HepG2 (cell line): ENCODE results near the gene TAOK3. TPM values are rescaled to one million over a fixed set of nuclear protein-coding genes. Genes with fewer than 3 reads are reported as not detected.

Source experiments
- ATAC-seq: fragments of 200-7000 bp; cut with Tn5 transposase; 3 replicates; pipeline ENCODE4 v1.9.1; 2020; ENCODE audit warnings: mild to moderate bottlenecking, moderate library complexity
- BruUV-seq: library from RNA; stranded (reverse); fragments of 400-500 nt; replicated peaks from 2 replicates; lab custom pipeline; 2021; lab: Mats Ljungman, UMichigan
- CTCF ChIA-PET: fragments of 300-600 bp; formaldehyde crosslinking; extraction: SDS; loops from one replicate; lab custom pipeline; 2021; ENCODE audit warnings: low total read pairs, inconsistent platforms, low intra/inter-chr PET ratio; lab: Yijun Ruan, JAX
- POLR2A ChIA-PET: fragments of 350-600 bp; sonication (Branson Sonifier 250); formaldehyde crosslinking; loops from one replicate; lab custom pipeline; 2020; ENCODE audit warnings: antibody characterized with exemption, inconsistent platforms; lab: Yijun Ruan, JAX
- DNase-seq: peaks from one replicate; pipeline ENCODE4 v3.0.0-alpha.2; 2015; ENCODE audit warnings: low spot score
- FAIRE-seq: peaks from 3 replicates; lab custom pipeline; 2011; peaks lifted over from hg19 to GRCh38; lab: Jason Lieb, UNC
- H2AFZ ChIP-seq: one replicate; pipeline ENCODE4 v1.6.1; 2011; ENCODE audit warnings: low read length, inconsistent platforms
- H3K27ac ChIP-seq: fragments of 300-600 bp; 3 replicates; pipeline ENCODE4 v1.8.0; 2011; ENCODE audit warnings: mixed run types, mild to moderate bottlenecking, mixed read lengths, low read length, inconsistent platforms; ENCODE audit not compliant: insufficient read depth; ENCODE audit errors: extremely low read length
- H3K27me3 ChIP-seq, 2 experiments: fragments of 200-600 bp in 1 of 2; 2 replicates in 1 of 2; 3 replicates in 1 of 2; pipeline versions ENCODE4 v1.6.0 to v1.8.0; 2011; ENCODE audit warnings: low read length in 2 of 2, mild to moderate bottlenecking in 2 of 2, moderate library complexity in 2 of 2, inconsistent platforms in 1 of 2; ENCODE audit not compliant: insufficient read depth in 2 of 2, control insufficient read depth in 1 of 2
- H3K36me3 ChIP-seq, 2 experiments: fragments of 200-600 bp in 1 of 2; replicated peaks in 1 of 2; 2 replicates in 1 of 2; 3 replicates in 1 of 2; pipeline versions ENCODE4 v1.5.1 to v1.8.0; 2011; ENCODE audit warnings: low read length in 2 of 2, inconsistent platforms in 1 of 2; ENCODE audit not compliant: insufficient read depth in 2 of 2, control insufficient read depth in 1 of 2
- H3K4me1 ChIP-seq: 2 replicates; pipeline ENCODE4 v1.5.1; 2012; ENCODE audit warnings: low read length, inconsistent platforms; ENCODE audit not compliant: insufficient read depth
- H3K4me2 ChIP-seq: 2 replicates; pipeline ENCODE4 v1.6.0; 2011; ENCODE audit warnings: low read depth, low read length, inconsistent platforms
- H3K4me3 ChIP-seq, 3 experiments: fragments of 200-600 bp in 1 of 3; sonication (generic), shearing (Covaris generic) in 1 of 3; replicated peaks in 1 of 3; 2 replicates each; pipeline ENCODE4 v1.5.1; 2011 to 2016; ENCODE audit warnings: low read length in 3 of 3, inconsistent platforms in 2 of 3, low read depth in 2 of 3, mild to moderate bottlenecking in 2 of 3, control low read depth in 1 of 3, mixed read lengths in 1 of 3; ENCODE audit not compliant: insufficient read depth in 1 of 3
- H3K79me2 ChIP-seq: one replicate; pipeline ENCODE4 v1.6.1; 2011; ENCODE audit warnings: low read length, inconsistent platforms; ENCODE audit not compliant: insufficient read depth
- H3K9ac ChIP-seq: 2 replicates; pipeline ENCODE4 v1.6.0; 2011; ENCODE audit warnings: mild to moderate bottlenecking, low read depth, low read length, inconsistent platforms; ENCODE audit not compliant: insufficient read depth
- H3K9me3 ChIP-seq: 2 replicates; pipeline ENCODE4 v1.5.1; 2012; ENCODE audit warnings: mild to moderate bottlenecking, low read length
- H4K20me1 ChIP-seq: 2 replicates; pipeline ENCODE4 v1.6.0; 2011; ENCODE audit warnings: inconsistent platforms, mild to moderate bottlenecking, low read length, moderate library complexity; ENCODE audit not compliant: insufficient read depth
- ARNTL ChIP-seq: sonication (generic); formaldehyde crosslinking; IDR thresholded peaks from 2 replicates; pipeline ENCODE4 v1.4.0; 2020; ENCODE audit warnings: mild to moderate bottlenecking, missing genetic modification reagents
- ATM ChIP-seq: fragments of 450-650 bp; IDR thresholded peaks from 2 replicates; pipeline ENCODE4 v1.7.1; 2017; ENCODE audit warnings: mild to moderate bottlenecking, borderline replicate concordance
- CC2D1A ChIP-seq: sonication (generic); formaldehyde crosslinking; IDR thresholded peaks from 2 replicates; pipeline ENCODE4 v1.8.1; 2023; ENCODE audit warnings: mild to moderate bottlenecking, missing genetic modification reagents
- CERS6 ChIP-seq: sonication (generic); formaldehyde crosslinking; IDR thresholded peaks from 2 replicates; pipeline ENCODE4 v1.5.0; 2020; ENCODE audit warnings: missing genetic modification reagents
- FOXA1 ChIP-seq, 2 experiments: fragments of 450-650 bp in 1 of 2; sonication (generic) in 1 of 2; formaldehyde crosslinking in 1 of 2; IDR thresholded peaks; 2 replicates each; pipeline versions ENCODE4 v1.4.0 to v1.6.1; 2016 to 2020; ENCODE audit warnings: missing genetic modification reagents in 1 of 2
- MXD3 ChIP-seq: IDR thresholded peaks from 2 replicates; pipeline ENCODE4 v1.6.1; 2016; ENCODE audit warnings: mild to moderate bottlenecking, missing biosample characterization, missing genetic modification reagents
- SMYD3 ChIP-seq: sonication (generic); formaldehyde crosslinking; IDR thresholded peaks from 2 replicates; pipeline ENCODE4 v1.8.1; 2023; ENCODE audit warnings: mild to moderate bottlenecking, missing genetic modification reagents
- YEATS2 ChIP-seq: sonication (generic); formaldehyde crosslinking; IDR thresholded peaks from 2 replicates; pipeline ENCODE4 v1.4.0; 2020; ENCODE audit warnings: missing genetic modification reagents, borderline replicate concordance
- YY1 ChIP-seq: IDR thresholded peaks from 2 replicates; pipeline ENCODE4 v1.6.1; 2011; ENCODE audit warnings: low read length, low read depth, moderate library complexity, mild to moderate bottlenecking; ENCODE audit not compliant: insufficient read depth, insufficient replicate concordance
- ZGPAT ChIP-seq: IDR thresholded peaks from 2 replicates; pipeline ENCODE4 v1.6.1; 2016; ENCODE audit warnings: mild to moderate bottlenecking
- ZNF20 ChIP-seq: sonication (generic); formaldehyde crosslinking; IDR thresholded peaks from 2 replicates; pipeline ENCODE4 v1.4.0; 2020; ENCODE audit warnings: mild to moderate bottlenecking, moderate library complexity, missing genetic modification reagents
- ZNF276 ChIP-seq: sonication (generic); formaldehyde crosslinking; IDR thresholded peaks from 2 replicates; pipeline ENCODE4 v1.4.0; 2020; ENCODE audit warnings: mild to moderate bottlenecking, low read depth, missing genetic modification reagents
- ZNF549 ChIP-seq: sonication (generic); formaldehyde crosslinking; IDR thresholded peaks from 2 replicates; pipeline ENCODE4 v1.5.0; 2020; ENCODE audit warnings: missing genetic modification reagents
- ZNF605 ChIP-seq: sonication (generic); formaldehyde crosslinking; IDR thresholded peaks from 2 replicates; pipeline ENCODE4 v1.8.0; 2022; ENCODE audit warnings: mild to moderate bottlenecking, missing genetic modification reagents
- ZSCAN21 ChIP-seq: sonication (generic); formaldehyde crosslinking; IDR thresholded peaks from 2 replicates; pipeline ENCODE4 v1.8.0; 2022; ENCODE audit warnings: mild to moderate bottlenecking, missing genetic modification reagents, moderate library complexity, borderline replicate concordance
- ZSCAN25 ChIP-seq: sonication (generic); formaldehyde crosslinking; IDR thresholded peaks from 2 replicates; pipeline ENCODE4 v1.8.0; 2022; ENCODE audit warnings: mild to moderate bottlenecking, missing genetic modification reagents
- WGBS: methylation state at CpG from one replicate; pipeline ENCODE4 v1.1.6; 2017; ENCODE audit warnings: low lambda C conversion rate; 5-methylcytosine and 5-hydroxymethylcytosine counted together
- in situ Hi-C: cut with HindIII; loops from 2 replicates; pipeline ENCODE4 v1.10.0; 2017; ENCODE audit warnings: low pct_unique_long_range_greater_than_20kb; ENCODE audit not compliant: extremely low pct_ligation_motif_present
- intact Hi-C: fragments of 100-400 bp; cut with micrococcal nuclease; formaldehyde crosslinking; loops from one replicate; pipeline ENCODE4 v1.10.0; 2022; ENCODE audit not compliant: unreplicated experiment
- polyA plus RNA-seq, 8 experiments: library from polyadenylated mRNA; depleted of rRNA in 3 of 8; stranded (reverse) in 7 of 8; unstranded in 1 of 8; fragments of >200 nt; fragmentation: Illumina TruSeq in 4 of 8; extraction: Trizol in 4 of 8; gene quantifications; 2 replicates each; pipeline versions ENCODE4 v1.2.1 to v1.2.3, GENCODE V29; 2011 to 2016; ENCODE audit warnings: low read depth in 4 of 8, missing spikeins in 1 of 8, mixed read lengths in 1 of 8; ENCODE audit not compliant: insufficient read depth in 1 of 8
- total RNA-seq, 5 experiments: library from RNA; depleted of rRNA; stranded (reverse); fragments of >200 nt; fragmentation: Illumina TruSeq; extraction: Trizol; gene quantifications; 2 replicates each; pipeline ENCODE4 v1.2.3, GENCODE V29; 2016; ENCODE audit warnings: low read depth in 1 of 5
- TF ChIP-seq, protein P1 (sequence below): sonication (generic); formaldehyde crosslinking; IDR thresholded peaks from 2 replicates; pipeline ENCODE4; 2020; ENCODE audit warnings: missing genetic modification reagents, mild to moderate bottlenecking, borderline replicate concordance
- TF ChIP-seq, protein P2 (sequence below): IDR thresholded peaks from 2 replicates; pipeline ENCODE4 v1.6.1; 2012; ENCODE audit warnings: inconsistent platforms

The TAOK3 gene
- total and polyA plus RNA-seq, 2 of the 13 experiments (the other 11 are each of a cell fraction or from before 2014, with no cell fraction given), result 10.4 to 12.3 TPM

- ATAC-seq (no peak), FAIRE-seq (no peak), DNase-seq (no peak)
- Histone ChIP-seq H3K9me3 (no peaks in the 10 kb centered on the region), H3K36me3 (no peaks in the 10 kb centered on the region), H3K4me3 (no peak overlapping the region), H3K9ac (no peak overlapping the region), H3K27ac (no peak overlapping the region), H2AFZ (no peak overlapping the region), H3K27me3 (no peaks in the 10 kb centered on the region), H3K4me1 (no peaks in the 10 kb centered on the region), H3K79me2 (no peaks in the 10 kb centered on the region), H4K20me1 (no peaks in the 10 kb centered on the region), H3K4me2 (no peak overlapping the region)
- TF ChIP-seq ZNF549 (CRISPR knock-in tag) (no peak), ZGPAT (CRISPR knock-in tag) (no peak), YY1 (no peak), YEATS2 (CRISPR knock-in tag) (no peak), ZNF605 (CRISPR knock-in tag) (no peak), CC2D1A (CRISPR knock-in tag) (no peak), SMYD3 (CRISPR knock-in tag) (no peak), FOXA1 (IDR thresholded peaks at IDR 0.05) (no peak), FOXA1 (CRISPR knock-in tag; IDR thresholded peaks at IDR 0.05) (no peak), MXD3 (no peak), ZNF276 (no peak), ZSCAN25 (CRISPR knock-in tag) (no peak), ARNTL (CRISPR knock-in tag) (no peak), ZNF20 (no peak), ZSCAN21 (CRISPR knock-in tag) (no peak), CERS6 (CRISPR knock-in tag) (no peak), ATM (no peak)
- TF ChIP-seq, protein P1, sequence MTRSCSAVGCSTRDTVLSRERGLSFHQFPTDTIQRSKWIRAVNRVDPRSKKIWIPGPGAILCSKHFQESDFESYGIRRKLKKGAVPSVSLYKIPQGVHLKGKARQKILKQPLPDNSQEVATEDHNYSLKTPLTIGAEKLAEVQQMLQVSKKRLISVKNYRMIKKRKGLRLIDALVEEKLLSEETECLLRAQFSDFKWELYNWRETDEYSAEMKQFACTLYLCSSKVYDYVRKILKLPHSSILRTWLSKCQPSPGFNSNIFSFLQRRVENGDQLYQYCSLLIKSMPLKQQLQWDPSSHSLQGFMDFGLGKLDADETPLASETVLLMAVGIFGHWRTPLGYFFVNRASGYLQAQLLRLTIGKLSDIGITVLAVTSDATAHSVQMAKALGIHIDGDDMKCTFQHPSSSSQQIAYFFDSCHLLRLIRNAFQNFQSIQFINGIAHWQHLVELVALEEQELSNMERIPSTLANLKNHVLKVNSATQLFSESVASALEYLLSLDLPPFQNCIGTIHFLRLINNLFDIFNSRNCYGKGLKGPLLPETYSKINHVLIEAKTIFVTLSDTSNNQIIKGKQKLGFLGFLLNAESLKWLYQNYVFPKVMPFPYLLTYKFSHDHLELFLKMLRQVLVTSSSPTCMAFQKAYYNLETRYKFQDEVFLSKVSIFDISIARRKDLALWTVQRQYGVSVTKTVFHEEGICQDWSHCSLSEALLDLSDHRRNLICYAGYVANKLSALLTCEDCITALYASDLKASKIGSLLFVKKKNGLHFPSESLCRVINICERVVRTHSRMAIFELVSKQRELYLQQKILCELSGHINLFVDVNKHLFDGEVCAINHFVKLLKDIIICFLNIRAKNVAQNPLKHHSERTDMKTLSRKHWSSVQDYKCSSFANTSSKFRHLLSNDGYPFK (CRISPR knock-in tag), result no peak
- TF ChIP-seq, protein P2, sequence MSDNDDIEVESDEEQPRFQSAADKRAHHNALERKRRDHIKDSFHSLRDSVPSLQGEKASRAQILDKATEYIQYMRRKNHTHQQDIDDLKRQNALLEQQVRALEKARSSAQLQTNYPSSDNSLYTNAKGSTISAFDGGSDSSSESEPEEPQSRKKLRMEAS, result no peak
- intact Hi-C loops, result no loop called here
- in situ Hi-C loops, result no loop called here
- POLR2A ChIA-PET, result no interaction called here
- CTCF ChIA-PET, result no interaction called here
- WGBS, result 74% methylated on average over 1 of the region's 1 CpG
- no TSS peak for BruUV-seq
Observed at GRCh38 chr12:118288174-118288573, 84.5 kb downstream of the TAOK3 start.
